Measurements from ENCODE around the gene REEP1.

The REEP1 gene

DNA sequence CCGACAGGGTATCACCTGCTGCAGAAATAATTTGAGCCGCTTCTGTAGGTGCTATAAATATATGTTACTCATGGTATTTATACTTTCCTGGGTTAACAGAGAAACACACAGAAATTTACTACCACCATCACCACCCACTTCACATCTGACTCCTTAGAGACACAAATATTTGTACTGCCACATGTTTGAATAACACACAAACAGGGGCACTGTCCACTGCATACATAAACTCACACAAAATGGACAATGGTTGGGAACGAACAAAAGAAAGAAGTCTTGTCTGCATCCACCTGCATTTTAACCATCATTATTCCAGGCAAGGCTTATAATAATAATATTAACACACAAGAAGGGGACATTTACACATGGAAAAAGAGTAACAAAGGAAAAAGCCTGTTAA lies 166.1 kb downstream of the REEP1 start:
- Mint-ChIP-seq H3K27ac (no peak overlapping the region), H3K4me1 (peaks cover 26% of the 10 kb centered on the region), H3K27me3 (no peaks in the 10 kb centered on the region), H3K36me3 (peaks cover 30% of the 10 kb centered on the region), H3K4me3 (no peak overlapping the region), H3K9me3 (no peaks in the 10 kb centered on the region)

DNA sequence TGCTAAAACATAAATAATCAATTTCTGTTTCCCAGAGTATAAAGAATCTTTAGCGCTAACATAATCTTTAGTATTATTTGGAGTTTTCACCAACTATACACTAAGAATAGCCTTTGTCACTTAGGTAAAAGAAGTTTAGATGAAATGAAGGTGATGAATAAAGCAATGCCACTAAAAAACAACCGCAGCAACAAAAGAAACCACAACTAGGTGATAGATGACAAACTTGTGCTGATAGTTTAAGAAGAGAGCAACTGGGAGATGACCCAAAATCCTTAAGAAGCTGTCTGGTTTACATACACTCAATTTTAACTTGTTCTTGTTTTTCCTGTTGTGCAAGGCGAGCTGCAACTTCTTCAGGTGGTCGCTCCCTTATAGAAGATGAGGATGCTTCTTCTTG lies 167.0 kb downstream of the REEP1 start:
- Mint-ChIP-seq H3K27me3 (no peaks in the 10 kb centered on the region), H3K4me1 (peaks cover 18% of the 10 kb centered on the region), H3K4me3 (no peak overlapping the region), H3K27ac (no peak overlapping the region), H3K36me3 (peaks cover 26% of the 10 kb centered on the region), H3K9me3 (no peaks in the 10 kb centered on the region)
